ENCODE measurements around the gene POLR2L.

The POLR2L gene

GRCh38 chr11:838441-839279, 3.7 kb downstream of the POLR2L start:
- no peak for DNase-seq (ENCODE audit: low spot score)

- DNase-seq (ENCODE audit: low spot score), result no peak
Observed at GRCh38 chr11:837990-838307, 4.4 kb downstream of the POLR2L start.

- no peak for DNase-seq (ENCODE audit: low spot score)
Observed at GRCh38 chr11:837189-837989, 4.9 kb downstream of the POLR2L start.

DNA sequence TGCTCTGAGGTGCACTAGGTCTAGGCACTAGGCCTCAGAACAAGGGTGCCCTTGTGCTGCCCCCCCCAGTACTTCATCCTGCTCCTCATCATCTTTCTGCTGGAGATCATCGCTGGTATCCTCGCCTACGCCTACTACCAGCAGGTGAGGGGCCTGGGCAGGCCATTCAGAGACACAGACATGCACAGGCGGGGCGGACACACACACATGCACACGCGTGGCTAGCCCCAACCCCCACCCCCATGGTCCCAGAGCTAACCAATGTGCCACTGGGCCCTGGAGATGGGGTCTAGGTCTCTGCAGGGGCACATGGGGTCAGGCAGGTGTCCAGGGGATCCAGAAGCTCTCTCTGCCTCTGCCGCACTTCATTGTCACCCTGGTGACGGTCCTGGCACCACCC, 5.6 kb downstream of the POLR2L start:
- DNase-seq (ENCODE audit: low spot score), result no peak

- DNase-seq (ENCODE audit: low spot score), result no peak
Observed at GRCh38 chr11:836274-836673, 6.1 kb downstream of the POLR2L start.

DNA sequence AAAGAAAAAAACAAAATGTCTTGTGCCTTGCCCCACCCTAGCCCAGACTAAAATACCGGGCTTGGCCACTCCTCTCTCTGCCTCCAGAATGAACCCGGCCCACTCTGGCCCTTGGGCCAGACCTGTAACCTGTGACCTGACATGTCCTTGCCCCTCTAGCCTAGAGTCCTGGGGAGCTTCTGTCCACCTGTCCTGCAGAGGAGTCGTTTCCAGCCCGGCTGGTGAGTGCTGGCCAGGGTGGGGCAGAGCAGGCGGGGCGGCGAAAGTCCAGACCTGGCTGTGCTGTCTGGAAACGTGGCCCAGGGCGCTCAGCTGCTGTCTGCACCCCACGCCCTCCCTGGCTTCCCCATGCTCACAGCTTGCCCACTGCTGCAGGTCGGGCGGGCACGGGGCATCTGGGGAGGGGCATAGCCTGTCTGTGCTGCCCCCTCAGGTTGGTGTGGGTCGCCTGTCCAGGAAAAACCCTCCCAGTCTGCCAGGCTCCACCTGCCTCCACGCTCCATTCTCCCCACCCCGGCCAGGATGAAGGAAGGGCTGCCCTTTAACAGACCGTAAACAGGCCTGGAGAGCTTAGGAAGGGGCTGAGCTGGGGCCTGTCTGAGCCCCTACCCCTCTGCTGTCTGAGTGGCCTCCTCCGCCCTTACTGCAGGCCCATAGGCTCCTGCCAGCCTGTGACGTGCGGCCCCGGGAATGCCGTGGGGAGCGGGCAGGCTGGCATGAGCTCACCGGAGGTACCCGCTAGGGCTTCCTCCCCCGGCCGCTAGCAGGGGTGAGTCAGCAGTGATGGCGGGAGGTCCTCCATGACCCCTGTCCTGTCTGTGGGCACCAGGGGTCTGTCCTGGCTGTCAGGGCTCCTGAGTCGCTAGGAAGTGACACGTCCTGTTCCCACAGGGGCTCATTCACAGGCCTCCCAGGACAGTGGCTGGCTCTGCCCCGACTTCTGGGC, 7.7 kb downstream of the POLR2L start:
- peak; percentile 75 for DNase-seq (ENCODE audit: low spot score)

GRCh38 chr11:833849-834311, 8.4 kb downstream of the POLR2L start:
- DNase-seq (ENCODE audit: low spot score), result no peak

- no peak for DNase-seq (ENCODE audit: low spot score)
Observed at GRCh38 chr11:833114-833791, 9.1 kb downstream of the POLR2L start.

- DNase-seq (ENCODE audit: low spot score), result peak; percentile 80
Observed at GRCh38 chr11:832529-833113, 9.7 kb downstream of the POLR2L start, which contains the start of gene CD151. CD151 (plus strand) TSS chr11:832952; CDS start chr11:836070, 3,118 bp downstream.

GRCh38 chr11:831961-832528, 10.3 kb downstream of the POLR2L start:
- DNase-seq (ENCODE audit: low spot score), result no peak

- no peak for DNase-seq (ENCODE audit: low spot score)
Observed at GRCh38 chr11:831118-831864, 11.0 kb downstream of the POLR2L start.

GRCh38 chr11:830295-831117, 11.8 kb downstream of the POLR2L start:
- peak; percentile 69 for DNase-seq (ENCODE audit: low spot score)

DNA sequence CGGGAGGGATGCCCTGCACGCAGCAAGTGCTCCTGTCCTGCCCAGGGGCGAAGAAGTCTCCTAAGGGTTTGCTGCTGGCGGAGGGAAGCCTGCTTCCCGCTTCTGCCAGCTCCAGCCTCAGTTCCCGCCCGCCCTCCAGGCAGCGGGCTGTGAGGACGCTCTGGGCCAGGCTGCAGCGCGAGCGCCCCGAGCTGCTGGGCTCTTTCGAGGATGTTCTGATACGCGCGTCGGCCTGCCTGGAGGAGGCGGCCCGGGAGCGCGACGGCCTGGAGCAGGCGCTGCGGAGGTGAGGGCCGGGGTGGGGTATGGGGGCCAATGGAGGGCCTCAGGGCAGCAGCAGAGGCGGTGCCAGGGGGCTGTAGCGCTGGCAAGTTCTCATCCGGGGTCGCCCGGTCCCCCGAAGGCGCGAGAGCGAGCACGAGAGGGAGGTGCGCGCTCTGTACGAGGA, 12.5 kb downstream of the POLR2L start:
- no peak for DNase-seq (ENCODE audit: low spot score)

DNA sequence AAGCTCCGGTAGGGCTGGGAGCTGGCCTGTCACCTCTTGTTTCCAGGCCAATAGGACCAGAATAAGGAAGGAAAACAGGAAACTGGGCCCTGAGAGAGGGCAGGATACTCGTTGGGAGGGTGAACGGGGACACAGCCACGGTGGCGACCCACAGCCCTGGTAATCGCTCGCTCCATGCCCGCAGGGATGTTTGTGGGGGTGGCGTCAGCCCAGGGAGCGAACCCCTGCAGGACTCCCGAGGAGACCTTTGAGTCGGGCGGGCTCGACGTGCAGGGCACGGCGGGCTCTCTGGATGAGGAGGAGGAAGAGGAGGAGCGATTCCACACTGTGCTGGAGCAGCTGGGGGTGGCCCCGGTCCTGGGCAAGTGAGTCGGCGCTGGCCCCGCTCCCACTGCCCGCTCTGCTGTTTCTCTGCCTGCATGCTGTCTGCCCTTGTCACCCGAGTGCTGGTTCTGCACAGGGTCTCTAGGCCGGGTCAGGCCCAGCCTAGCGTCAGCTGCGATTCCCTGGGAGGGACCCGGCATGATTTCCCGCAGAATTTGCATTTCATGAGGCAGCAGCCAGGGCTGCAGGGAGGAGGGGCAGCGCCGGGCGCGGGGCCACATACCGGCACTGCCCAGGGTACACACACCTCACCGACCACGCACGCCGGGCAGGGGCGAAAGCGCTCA, 13.0 kb downstream of the POLR2L start:
- no peak for DNase-seq (ENCODE audit: low spot score)

DNA sequence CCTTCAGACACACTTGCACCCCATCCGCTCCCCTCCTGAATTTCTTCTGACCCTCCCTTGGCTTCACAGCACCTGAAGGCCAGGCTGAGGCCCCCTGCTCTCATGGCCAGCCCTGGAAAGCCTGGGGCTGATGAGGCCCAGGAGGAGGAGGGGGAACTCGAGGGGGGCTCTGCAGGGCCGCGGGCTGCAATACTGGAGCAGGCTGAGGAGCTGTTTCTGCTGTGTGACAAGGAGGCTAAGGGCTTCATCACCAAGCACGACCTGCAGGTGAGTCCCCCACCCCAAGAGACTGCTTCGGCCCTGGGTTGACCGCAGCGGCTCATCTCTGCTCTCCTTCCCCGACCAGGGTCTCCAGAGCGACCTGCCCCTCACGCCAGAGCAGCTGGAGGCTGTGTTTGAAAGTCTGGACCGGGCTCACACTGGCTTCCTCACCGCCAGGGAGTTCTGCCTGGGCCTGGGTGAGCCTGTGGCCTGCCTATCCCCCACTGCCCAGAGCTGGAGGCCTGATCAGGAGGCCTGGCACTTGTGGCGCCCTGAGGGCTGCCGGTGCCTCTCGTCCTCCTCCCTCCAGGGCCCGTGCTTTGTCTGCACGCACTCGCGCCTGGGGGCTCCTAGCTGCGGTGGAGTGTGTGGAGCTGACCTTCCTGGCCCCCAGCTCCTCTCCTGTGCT, 13.7 kb downstream of the POLR2L start:
- no peak for DNase-seq (ENCODE audit: low spot score)

- no peak for DNase-seq (ENCODE audit: low spot score)
Observed at GRCh38 chr11:827897-828192, 14.5 kb downstream of the POLR2L start, which contains the start of gene CRACR2B. CRACR2B (plus strand) TSS chr11:827919; CDS start chr11:828608, 689 bp downstream.

DNA sequence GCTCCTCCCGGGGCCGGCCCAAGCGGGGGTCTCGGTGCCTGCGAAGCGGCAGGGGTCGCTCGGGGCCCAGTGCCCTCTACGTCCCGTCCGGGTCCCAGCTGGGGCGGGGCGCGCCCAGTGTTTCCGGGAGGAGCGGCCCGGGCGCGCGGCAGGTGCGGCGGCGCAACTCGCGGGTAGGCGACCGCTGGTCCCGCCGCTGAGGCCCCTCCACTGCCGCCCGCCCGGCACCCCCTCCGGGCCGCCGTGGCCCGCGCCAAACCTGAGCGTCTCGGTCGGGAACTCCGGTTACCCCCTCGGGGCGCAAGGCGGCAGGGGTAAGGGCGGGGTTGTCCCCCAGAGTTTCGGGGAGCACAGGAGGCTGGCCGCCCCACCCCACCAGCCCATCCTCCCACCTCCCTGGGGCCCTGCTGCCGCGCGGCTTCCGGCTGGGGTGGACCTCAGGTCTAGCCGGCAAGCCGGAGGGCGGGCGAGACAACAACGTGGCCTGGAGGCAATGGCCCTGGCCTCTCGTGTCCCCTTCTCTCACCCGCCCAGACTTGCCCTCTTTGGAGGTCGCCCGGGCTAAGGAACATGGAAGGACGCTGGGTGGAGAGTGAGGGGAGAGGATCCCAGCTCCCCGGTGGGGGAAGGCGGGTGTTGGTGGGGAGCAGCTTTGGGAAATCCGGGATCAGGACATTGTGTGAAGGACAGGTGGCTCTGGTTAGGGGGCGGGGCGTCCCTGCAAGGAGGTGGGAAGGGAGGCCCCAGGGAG, 15.0 kb downstream of the POLR2L start:
- no peak for DNase-seq (ENCODE audit: low spot score)
